Lung (tissue), 12 donors: ENCODE measurements around the gene PTPRG. TPM values are rescaled to one million over a fixed set of nuclear protein-coding genes. Genes with fewer than 3 reads are reported as not detected.
A peak's percentile ranks its signal among the peaks of the same experiment; 100 is the strongest.

Experiments
- ATAC-seq: fragments of 200-7000 bp; cut with Tn5 transposase; one replicate; pipeline ENCODE4 v1.9.1; 2020; ENCODE audit warnings: moderate number of reproducible peaks; ENCODE audit not compliant: insufficient read depth, low FRiP score
- DNase-seq, 3 donors: peaks; one replicate each; pipeline ENCODE4 v3.0.0-alpha.2; 2013 to 2017
- H3K27ac ChIP-seq, 2 donors: one replicate each; pipeline ENCODE4 v1.5.1; 2013; ENCODE audit warnings: mild to moderate bottlenecking in 2 of 2, moderate library complexity in 2 of 2, control low read depth in 1 of 2, inconsistent platforms in 1 of 2, low read depth in 1 of 2, low read length in 1 of 2
- H3K27me3 ChIP-seq, 3 donors: one replicate each; pipeline ENCODE4 v1.5.1; 2013; ENCODE audit warnings: low read length in 2 of 3; ENCODE audit not compliant: control insufficient read depth in 3 of 3, insufficient read depth in 3 of 3
- H3K36me3 ChIP-seq, 4 donors: one replicate each; pipeline ENCODE4 v1.5.1; 2013; ENCODE audit warnings: low read length in 4 of 4, mild to moderate bottlenecking in 1 of 4, moderate library complexity in 1 of 4; ENCODE audit not compliant: control insufficient read depth in 4 of 4, insufficient read depth in 4 of 4
- H3K4me1 ChIP-seq, 5 donors: one replicate each; pipeline ENCODE4 v1.5.1; 2013; ENCODE audit warnings: low read length in 5 of 5, mild to moderate bottlenecking in 2 of 5, moderate library complexity in 1 of 5; ENCODE audit not compliant: control insufficient read depth in 5 of 5, insufficient read depth in 5 of 5
- H3K4me3 ChIP-seq: one replicate; pipeline ENCODE4 v1.5.1; 2013; ENCODE audit warnings: mild to moderate bottlenecking, control low read depth, moderate library complexity
- H3K9ac ChIP-seq, 2 donors: one replicate each; pipeline ENCODE4 v1.5.1; 2013; ENCODE audit warnings: low read length in 2 of 2, control low read depth in 1 of 2; ENCODE audit not compliant: insufficient read depth in 1 of 2
- H3K9me3 ChIP-seq, 4 donors: one replicate each; pipeline ENCODE4 v1.5.1; 2013; ENCODE audit warnings: low read length in 3 of 4, mild to moderate bottlenecking in 1 of 4, moderate library complexity in 1 of 4; ENCODE audit not compliant: control insufficient read depth in 4 of 4, insufficient read depth in 3 of 4
- WGBS, 2 donors: extraction: QIAGEN DNeasy Blood & Tissue Kit; methylation state at CpG; one replicate each; pipeline ENCODE4 v1.1.7; 2013; 5-methylcytosine and 5-hydroxymethylcytosine counted together
- polyA plus RNA-seq, 2 donors: library from polyadenylated mRNA; stranded (reverse); fragments of 200-250 nt; gene quantifications; one replicate each; pipeline ENCODE4 v1.2.1, GENCODE V29; 2013
- total RNA-seq, 2 donors: library from RNA; depleted of rRNA in 1 of 2; stranded (reverse); fragments of >200 nt in 1 of 2; gene quantifications; one replicate each; pipeline ENCODE4 v1.2.1, GENCODE V29; 2014 to 2021
- TF ChIP-seq, protein P1 (sequence below): IDR thresholded peaks from 2 replicates; pipeline ENCODE4 v1.5.1; 2012; ENCODE audit warnings: mild to moderate bottlenecking; ENCODE audit errors: control extremely low read depth, extremely low read depth
- donor health status: control.
- donor health status: control.
- donor health status: Bipolar disorder and iron deficiency.
- donor health status: healthy.
- donor health status: DM: yes; HTN: yes; CAD: no.

Gene PTPRG
- total and polyA plus RNA-seq, 4 donors, result 8.5 to 131 (median 75.9) TPM

DNA sequence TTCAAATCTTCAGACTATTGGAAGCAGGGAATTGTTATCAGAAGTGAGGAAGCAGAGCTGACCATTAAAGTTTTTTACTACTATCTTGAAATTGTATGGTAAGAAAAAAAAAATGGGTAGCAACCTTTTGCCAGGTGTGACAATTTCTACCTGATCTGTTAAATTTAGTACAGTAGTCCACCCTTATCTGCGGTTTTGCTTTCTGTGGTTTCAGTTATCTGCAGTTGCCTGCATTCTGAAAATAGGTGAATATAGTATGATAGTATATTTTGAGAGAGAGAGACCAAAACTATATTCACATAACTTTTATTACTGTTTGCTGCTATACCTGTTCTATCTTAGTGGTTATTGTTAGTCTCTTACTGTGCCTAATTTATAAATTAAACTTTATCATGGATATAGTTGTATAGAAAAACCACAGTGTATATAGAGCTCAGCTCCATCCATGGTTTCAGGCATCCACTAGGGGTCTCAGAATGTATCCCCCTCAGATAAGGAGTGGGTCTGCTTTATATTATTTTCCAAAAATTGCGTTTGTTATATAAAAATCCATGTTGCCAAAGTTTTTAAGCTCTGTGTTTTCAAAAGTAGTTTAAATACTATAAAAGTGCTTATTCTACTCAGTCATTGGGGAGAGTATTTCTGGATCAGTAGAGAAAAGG lies 69.9 kb downstream of the PTPRG start:
- ATAC-seq (no peak), DNase-seq (no peak)
- H3K9ac ChIP-seq, result no peak overlapping the region
- TF ChIP-seq, protein P1, sequence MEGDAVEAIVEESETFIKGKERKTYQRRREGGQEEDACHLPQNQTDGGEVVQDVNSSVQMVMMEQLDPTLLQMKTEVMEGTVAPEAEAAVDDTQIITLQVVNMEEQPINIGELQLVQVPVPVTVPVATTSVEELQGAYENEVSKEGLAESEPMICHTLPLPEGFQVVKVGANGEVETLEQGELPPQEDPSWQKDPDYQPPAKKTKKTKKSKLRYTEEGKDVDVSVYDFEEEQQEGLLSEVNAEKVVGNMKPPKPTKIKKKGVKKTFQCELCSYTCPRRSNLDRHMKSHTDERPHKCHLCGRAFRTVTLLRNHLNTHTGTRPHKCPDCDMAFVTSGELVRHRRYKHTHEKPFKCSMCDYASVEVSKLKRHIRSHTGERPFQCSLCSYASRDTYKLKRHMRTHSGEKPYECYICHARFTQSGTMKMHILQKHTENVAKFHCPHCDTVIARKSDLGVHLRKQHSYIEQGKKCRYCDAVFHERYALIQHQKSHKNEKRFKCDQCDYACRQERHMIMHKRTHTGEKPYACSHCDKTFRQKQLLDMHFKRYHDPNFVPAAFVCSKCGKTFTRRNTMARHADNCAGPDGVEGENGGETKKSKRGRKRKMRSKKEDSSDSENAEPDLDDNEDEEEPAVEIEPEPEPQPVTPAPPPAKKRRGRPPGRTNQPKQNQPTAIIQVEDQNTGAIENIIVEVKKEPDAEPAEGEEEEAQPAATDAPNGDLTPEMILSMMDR, result no peak
- no peaks in the 10 kb centered on the region for H3K9me3 ChIP-seq
- no peak overlapping the region for H3K27ac ChIP-seq
- H3K27me3 ChIP-seq, result no peaks in the 10 kb centered on the region
- H3K4me1 ChIP-seq, result peaks cover 0 to 14% (median 7%) of the 10 kb centered on the region in 5 donors
- 74 to 89% methylated on average over 2 of the region's 2 CpGs for WGBS, 2 donors
- no peak overlapping the region for H3K4me3 ChIP-seq
- H3K36me3 ChIP-seq, result no peaks in the 10 kb centered on the region

DNA sequence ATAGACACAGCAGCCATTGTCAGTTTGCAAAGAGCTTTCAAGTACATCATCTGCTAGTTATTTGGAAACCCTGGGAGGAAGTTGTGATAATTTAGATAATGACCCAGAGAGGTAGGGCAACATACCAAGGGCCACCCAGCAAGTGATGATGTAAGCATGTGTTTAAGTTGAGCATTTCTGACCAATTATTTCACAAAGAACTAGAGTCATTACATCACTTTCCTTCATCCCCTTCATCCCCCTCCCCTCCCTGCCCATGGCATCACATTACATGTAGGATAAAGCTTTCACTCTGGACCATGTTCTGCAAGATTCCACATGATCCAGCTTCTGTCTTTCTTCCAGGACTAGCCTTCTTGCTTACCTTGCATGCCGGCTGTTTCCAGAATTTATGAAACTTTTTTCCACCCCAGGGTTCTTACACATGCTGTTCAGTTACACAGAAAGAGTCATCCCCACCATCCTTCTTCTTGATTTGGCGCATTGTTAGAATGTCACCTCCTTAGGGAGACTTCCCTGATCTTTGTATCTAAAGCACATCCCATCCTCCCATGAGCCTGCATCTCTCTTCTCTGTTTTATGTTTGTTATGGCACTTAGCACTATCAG lies 71.3 kb downstream of the PTPRG start:
- ATAC-seq (no peak), DNase-seq (no peak)
- Histone ChIP-seq H3K4me1 (peaks cover 3 to 20% (median 11%) of the 10 kb centered on the region in 5 donors), H3K27ac (no peak overlapping the region), H3K4me3 (no peak overlapping the region), H3K9ac (no peak overlapping the region), H3K9me3 (no peaks in the 10 kb centered on the region), H3K36me3 (no peaks in the 10 kb centered on the region), H3K27me3 (no peaks in the 10 kb centered on the region)
- 90 to 100% methylated on average over 2 of the region's 2 CpGs for WGBS, 2 donors
- TF ChIP-seq, protein P1, result no peak

DNA sequence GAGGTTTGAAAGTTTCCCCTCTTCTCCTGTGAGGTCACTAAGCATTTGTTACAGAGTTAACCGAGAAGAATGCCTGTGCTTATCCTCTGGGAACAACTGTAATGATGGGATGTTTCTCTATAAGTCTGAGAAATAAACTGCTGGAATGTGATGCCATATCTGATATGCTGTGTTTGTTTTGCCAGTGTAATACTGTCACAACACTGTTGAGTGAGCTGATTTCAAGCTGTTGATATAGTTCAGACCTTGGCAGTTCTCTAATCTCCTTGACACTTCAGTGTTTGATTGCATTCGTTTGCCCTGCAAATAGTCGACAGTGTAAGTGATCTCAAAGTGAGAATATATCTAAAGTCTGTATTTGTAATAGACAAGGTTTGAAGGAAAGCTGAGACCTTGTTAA lies 73.3 kb downstream of the PTPRG start:
- DNase-seq (peak in 2 of 3 donors; percentile 39 to 45), ATAC-seq (no peak)
- no peak overlapping the region for H3K27ac ChIP-seq
- peaks cover 3 to 17% (median 8%) of the 10 kb centered on the region in 5 donors for H3K4me1 ChIP-seq
- H3K9ac ChIP-seq, result no peak overlapping the region
- no peaks in the 10 kb centered on the region for H3K36me3 ChIP-seq
- no peak overlapping the region for H3K4me3 ChIP-seq
- H3K9me3 ChIP-seq, result no peaks in the 10 kb centered on the region
- no peaks in the 10 kb centered on the region for H3K27me3 ChIP-seq
- TF ChIP-seq, protein P1, result no peak
- 35 to 53% methylated on average over 3 of the region's 3 CpGs for WGBS, 2 donors
